ENCODE measurements around the gene LDLRAD4. TPM values are rescaled to one million over a fixed set of nuclear protein-coding genes. Genes with fewer than 3 reads are reported as not detected.

The LDLRAD4 gene
- total and polyA plus RNA-seq, 2 donors: 46.9 to 80.0 TPM

GRCh38 chr18:13245481-13246000 lies 27.0 kb downstream of the LDLRAD4 start:
- Histone ChIP-seq H3K27ac (ENCODE audit: low read depth in 1 of 2, low read length in 1 of 2) (no peak overlapping the region), H3K4me3 (ENCODE audit: low read length in 2 of 2) (no peak overlapping the region), H3K27me3 (ENCODE audit: control insufficient read depth in 2 of 2, insufficient read depth in 1 of 2, low read length in 1 of 2) (no peaks in the 10 kb centered on the region), H3K36me3 (ENCODE audit: control insufficient read depth in 2 of 2, insufficient read depth in 2 of 2, low read length in 1 of 2) (peaks cover 41 to 42% of the 10 kb centered on the region in 2 donors), H3K4me1 (ENCODE audit: control insufficient read depth in 2 of 2, insufficient read depth in 2 of 2, low read length in 2 of 2) (peaks cover 3 to 5% of the 10 kb centered on the region in 2 donors), H3K9me3 (ENCODE audit: control insufficient read depth in 2 of 2, insufficient read depth in 1 of 2, low read length in 1 of 2) (peaks cover 1 to 12% of the 10 kb centered on the region in 2 donors)
- peak in 2 of 9 donors; percentile 34 to 61 for DNase-seq (ENCODE audit: low read depth in 6 of 9, low spot score in 9 of 9)
- 85% methylated on average over 6 of the region's 6 CpGs for WGBS

DNA sequence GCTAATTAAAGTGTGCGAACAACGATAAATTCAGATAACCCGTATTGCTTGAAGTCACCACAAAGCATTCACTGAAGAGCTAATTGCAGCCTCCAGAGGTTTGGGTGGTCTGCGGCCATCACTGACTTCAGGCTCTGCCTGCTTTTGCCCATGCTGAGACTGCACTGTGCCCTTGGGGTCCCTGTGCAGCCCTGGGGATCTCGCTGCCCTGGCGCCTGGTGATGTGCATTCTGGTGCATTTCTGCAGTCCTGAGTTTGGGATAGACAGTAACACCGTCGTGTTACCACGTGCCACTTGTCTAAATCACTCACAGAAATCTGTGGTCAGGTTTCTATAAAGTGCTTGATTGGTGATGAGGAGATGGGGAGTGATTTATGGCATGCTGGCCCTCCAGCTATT lies 27.6 kb downstream of the LDLRAD4 start:
- no peaks in the 10 kb centered on the region for H3K27me3 ChIP-seq (ENCODE audit: control insufficient read depth in 2 of 2, insufficient read depth in 1 of 2, low read length in 1 of 2)
- H3K36me3 ChIP-seq (ENCODE audit: control insufficient read depth in 2 of 2, insufficient read depth in 2 of 2, low read length in 1 of 2): peaks cover 41% of the 10 kb centered on the region in 2 donors
- H3K9me3 ChIP-seq (ENCODE audit: control insufficient read depth in 2 of 2, insufficient read depth in 1 of 2, low read length in 1 of 2): peaks cover 1 to 12% of the 10 kb centered on the region in 2 donors
- 99% methylated on average over 9 of the region's 9 CpGs for WGBS
- no peak overlapping the region for H3K4me3 ChIP-seq (ENCODE audit: low read length in 2 of 2)
- no peak for DNase-seq (ENCODE audit: low read depth in 6 of 9, low spot score in 9 of 9)
- H3K4me1 ChIP-seq (ENCODE audit: control insufficient read depth in 2 of 2, insufficient read depth in 2 of 2, low read length in 2 of 2): peaks cover 3 to 5% of the 10 kb centered on the region in 2 donors
- no peak overlapping the region for H3K27ac ChIP-seq (ENCODE audit: low read depth in 1 of 2, low read length in 1 of 2)

DNA sequence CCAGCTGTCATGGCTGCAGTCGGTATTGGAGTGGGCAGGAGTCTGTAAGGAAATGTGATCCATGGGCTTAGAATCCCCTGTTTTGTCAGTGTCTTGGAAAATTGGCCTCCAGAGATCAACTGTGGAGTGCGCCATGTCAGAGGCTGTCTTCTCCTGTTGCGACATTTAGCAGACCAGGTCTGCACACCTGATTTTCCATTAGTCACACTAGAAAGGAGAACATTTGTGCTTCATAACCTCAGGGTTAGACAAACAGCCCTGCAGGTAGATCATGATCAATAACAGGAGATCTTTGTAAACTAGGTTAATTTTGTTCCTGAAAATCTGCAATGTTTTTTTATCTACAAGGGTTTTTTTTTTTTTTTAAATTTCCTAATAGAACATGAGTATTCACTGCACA lies 28.0 kb downstream of the LDLRAD4 start:
- H3K9me3 ChIP-seq (ENCODE audit: control insufficient read depth in 2 of 2, insufficient read depth in 1 of 2, low read length in 1 of 2): peaks cover 1 to 12% of the 10 kb centered on the region in 2 donors
- peaks cover 36 to 39% of the 10 kb centered on the region in 2 donors for H3K36me3 ChIP-seq (ENCODE audit: control insufficient read depth in 2 of 2, insufficient read depth in 2 of 2, low read length in 1 of 2)
- no peak for DNase-seq (ENCODE audit: low read depth in 6 of 9, low spot score in 9 of 9)
- H3K27me3 ChIP-seq (ENCODE audit: control insufficient read depth in 2 of 2, insufficient read depth in 1 of 2, low read length in 1 of 2): no peaks in the 10 kb centered on the region
- H3K4me3 ChIP-seq (ENCODE audit: low read length in 2 of 2): no peak overlapping the region
- peaks cover 3 to 5% of the 10 kb centered on the region in 2 donors for H3K4me1 ChIP-seq (ENCODE audit: control insufficient read depth in 2 of 2, insufficient read depth in 2 of 2, low read length in 2 of 2)
- 98% methylated on average over 3 of the region's 3 CpGs for WGBS
- H3K27ac ChIP-seq (ENCODE audit: low read depth in 1 of 2, low read length in 1 of 2): peak overlapping the region in 1 of 2 donors; percentile 26

DNA sequence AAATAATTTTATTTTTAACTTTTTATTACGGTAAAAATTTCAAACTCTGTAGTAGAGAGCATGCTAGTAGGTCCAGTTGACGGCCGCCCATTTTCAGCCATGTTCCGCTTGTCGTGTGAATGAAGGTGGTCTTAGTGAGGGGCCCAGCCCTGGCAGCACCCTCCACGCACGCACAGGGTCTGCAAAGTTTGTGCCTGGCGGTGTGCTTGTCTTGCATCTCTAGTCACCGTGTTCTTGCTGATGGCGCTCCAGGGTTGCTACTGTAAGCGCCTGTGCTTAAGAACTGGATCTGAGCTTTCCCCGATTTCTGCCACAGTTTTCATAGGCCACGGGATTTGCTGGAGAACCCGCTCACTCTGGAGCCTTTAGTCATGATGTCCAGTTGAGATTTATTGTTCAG lies 28.9 kb downstream of the LDLRAD4 start:
- DNase-seq (ENCODE audit: low read depth in 6 of 9, low spot score in 9 of 9): no peak

GRCh38 chr18:13252686-13253410 lies 34.3 kb downstream of the LDLRAD4 start:
- Histone ChIP-seq H3K4me3 (ENCODE audit: low read length in 2 of 2) (no peak overlapping the region), H3K9me3 (ENCODE audit: control insufficient read depth in 2 of 2, insufficient read depth in 1 of 2, low read length in 1 of 2) (no peaks in the 10 kb centered on the region), H3K27ac (ENCODE audit: low read depth in 1 of 2, low read length in 1 of 2) (no peak overlapping the region), H3K4me1 (ENCODE audit: control insufficient read depth in 2 of 2, insufficient read depth in 2 of 2, low read length in 2 of 2) (peaks cover 2 to 3% of the 10 kb centered on the region in 2 donors), H3K27me3 (ENCODE audit: control insufficient read depth in 2 of 2, insufficient read depth in 1 of 2, low read length in 1 of 2) (no peaks in the 10 kb centered on the region), H3K36me3 (ENCODE audit: control insufficient read depth in 2 of 2, insufficient read depth in 2 of 2, low read length in 1 of 2) (peaks cover 23 to 27% of the 10 kb centered on the region in 2 donors)
- no peak for DNase-seq (ENCODE audit: low read depth in 6 of 9, low spot score in 9 of 9)
- WGBS: 95% methylated on average over 15 of the region's 15 CpGs

More for the DNA sequence above, 28.9 kb downstream of the LDLRAD4 start:
- Histone ChIP-seq H3K4me1 (ENCODE audit: control insufficient read depth in 2 of 2, insufficient read depth in 2 of 2, low read length in 2 of 2) (peaks cover 3 to 5% of the 10 kb centered on the region in 2 donors), H3K4me3 (ENCODE audit: low read length in 2 of 2) (no peak overlapping the region), H3K27me3 (ENCODE audit: control insufficient read depth in 2 of 2, insufficient read depth in 1 of 2, low read length in 1 of 2) (no peaks in the 10 kb centered on the region), H3K27ac (ENCODE audit: low read depth in 1 of 2, low read length in 1 of 2) (no peak overlapping the region), H3K9me3 (ENCODE audit: control insufficient read depth in 2 of 2, insufficient read depth in 1 of 2, low read length in 1 of 2) (peaks cover 1 to 12% of the 10 kb centered on the region in 2 donors), H3K36me3 (ENCODE audit: control insufficient read depth in 2 of 2, insufficient read depth in 2 of 2, low read length in 1 of 2) (peaks cover 31 to 42% of the 10 kb centered on the region in 2 donors)
- 98% methylated on average over 14 of the region's 14 CpGs for WGBS

DNA sequence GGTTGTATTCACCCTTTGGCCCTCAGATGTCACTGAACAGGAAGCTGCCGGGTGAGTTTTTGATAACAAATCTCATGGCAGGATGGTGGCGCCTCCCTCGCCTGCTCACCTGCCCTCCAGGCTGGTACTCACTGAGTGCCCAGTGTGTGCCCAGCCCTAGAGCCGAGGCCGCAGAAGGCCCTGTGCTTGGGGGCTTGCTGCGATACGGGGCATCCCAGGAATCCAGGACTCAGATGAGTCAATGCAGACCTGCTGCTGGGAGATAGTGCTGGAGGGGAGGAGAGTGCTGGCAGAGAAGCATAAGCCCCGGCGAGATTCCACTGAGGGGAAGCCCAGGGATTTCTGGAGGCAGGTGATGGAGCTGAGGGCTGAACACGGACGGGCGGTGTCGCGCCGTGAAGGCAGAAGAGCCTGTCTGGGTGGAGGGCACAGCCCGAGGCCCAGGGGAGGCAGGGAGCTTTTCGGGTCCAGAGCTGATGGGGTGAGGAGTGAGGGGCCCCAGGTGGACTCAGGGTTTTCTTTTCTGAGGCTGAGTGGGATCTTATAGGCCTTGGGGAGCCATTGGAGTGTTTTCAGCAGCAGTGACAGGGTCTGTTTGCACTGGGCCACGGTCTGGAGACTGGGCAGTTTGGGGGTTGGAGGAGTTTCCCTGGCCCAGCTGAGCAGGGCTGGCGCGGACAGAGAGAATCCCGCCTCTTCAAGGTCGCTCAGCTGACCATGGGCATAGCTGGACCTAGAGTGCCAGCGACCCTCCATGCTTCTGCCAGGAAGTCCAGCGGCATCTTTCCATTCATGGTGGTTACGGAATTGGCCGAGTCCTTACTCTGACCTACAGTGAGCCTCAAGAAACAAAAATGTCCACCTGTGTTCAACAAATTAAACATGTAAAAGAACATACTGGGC lies 35.5 kb downstream of the LDLRAD4 start:
- Histone ChIP-seq H3K4me1 (ENCODE audit: control insufficient read depth in 2 of 2, insufficient read depth in 2 of 2, low read length in 2 of 2) (peaks cover 4 to 5% of the 10 kb centered on the region in 2 donors), H3K36me3 (ENCODE audit: control insufficient read depth in 2 of 2, insufficient read depth in 2 of 2, low read length in 1 of 2) (peaks cover 18 to 24% of the 10 kb centered on the region in 2 donors), H3K27ac (ENCODE audit: low read depth in 1 of 2, low read length in 1 of 2) (no peak overlapping the region), H3K4me3 (ENCODE audit: low read length in 2 of 2) (no peak overlapping the region), H3K9me3 (ENCODE audit: control insufficient read depth in 2 of 2, insufficient read depth in 1 of 2, low read length in 1 of 2) (no peaks in the 10 kb centered on the region), H3K27me3 (ENCODE audit: control insufficient read depth in 2 of 2, insufficient read depth in 1 of 2, low read length in 1 of 2) (no peaks in the 10 kb centered on the region)
- DNase-seq (ENCODE audit: low read depth in 6 of 9, low spot score in 9 of 9): no peak
- WGBS: 97% methylated on average over 26 of the region's 26 CpGs

DNA sequence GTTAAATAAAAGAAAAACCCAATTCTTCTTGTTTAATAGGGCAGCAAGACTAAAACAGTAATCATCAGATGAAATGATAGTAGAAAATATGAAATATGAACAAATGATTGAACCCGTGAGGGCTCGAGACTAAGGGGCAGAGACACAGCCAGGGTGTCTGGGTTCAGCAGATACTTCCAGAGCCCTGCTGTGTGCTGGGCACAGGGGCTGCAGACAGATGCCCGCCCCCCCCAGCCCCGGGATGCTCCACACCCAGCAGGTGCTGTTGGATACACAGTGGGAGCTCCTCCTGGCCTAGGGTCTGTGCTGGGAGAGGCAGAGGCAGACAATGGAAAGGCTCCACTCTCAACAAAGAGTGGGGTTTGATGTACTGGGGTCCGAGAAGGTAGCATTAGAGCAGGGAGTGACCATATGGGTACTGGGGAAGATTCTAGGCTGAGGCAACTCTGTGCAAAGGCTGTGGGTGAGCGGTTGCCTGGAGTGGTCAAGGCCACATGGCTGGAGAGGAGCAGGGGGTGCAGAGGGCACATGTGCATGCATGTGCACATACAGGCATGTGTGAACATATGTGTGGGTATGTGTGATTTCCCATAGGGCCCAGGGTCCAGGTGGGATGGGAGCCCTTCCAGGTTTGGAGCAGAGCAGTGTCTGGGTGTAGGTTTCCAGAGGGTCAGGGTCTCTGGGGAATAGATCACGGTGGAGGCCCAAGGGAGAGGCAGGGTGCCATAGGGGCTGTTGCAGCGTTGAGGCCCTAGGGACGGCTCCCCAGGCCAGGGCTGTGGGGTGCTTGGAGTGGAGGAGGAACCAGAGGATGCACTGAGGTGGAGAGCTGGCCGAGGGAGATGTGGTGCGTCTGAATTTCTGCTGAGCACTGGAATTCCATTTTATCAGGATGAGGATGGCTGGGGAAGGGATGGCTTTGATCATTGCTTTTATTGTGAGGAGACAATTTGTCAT lies 36.7 kb downstream of the LDLRAD4 start:
- Histone ChIP-seq H3K36me3 (ENCODE audit: control insufficient read depth in 2 of 2, insufficient read depth in 2 of 2, low read length in 1 of 2) (peaks cover 22 to 24% of the 10 kb centered on the region in 2 donors), H3K27ac (ENCODE audit: low read depth in 1 of 2, low read length in 1 of 2) (no peak overlapping the region), H3K27me3 (ENCODE audit: control insufficient read depth in 2 of 2, insufficient read depth in 1 of 2, low read length in 1 of 2) (no peaks in the 10 kb centered on the region), H3K9me3 (ENCODE audit: control insufficient read depth in 2 of 2, insufficient read depth in 1 of 2, low read length in 1 of 2) (no peaks in the 10 kb centered on the region), H3K4me1 (ENCODE audit: control insufficient read depth in 2 of 2, insufficient read depth in 2 of 2, low read length in 2 of 2) (peaks cover 9 to 15% of the 10 kb centered on the region in 2 donors), H3K4me3 (ENCODE audit: low read length in 2 of 2) (no peak overlapping the region)
- DNase-seq (ENCODE audit: low read depth in 6 of 9, low spot score in 9 of 9): no peak
- 99% methylated on average over 11 of the region's 11 CpGs for WGBS
